ENCODE measurements around the gene TAGLN3.

DNA sequence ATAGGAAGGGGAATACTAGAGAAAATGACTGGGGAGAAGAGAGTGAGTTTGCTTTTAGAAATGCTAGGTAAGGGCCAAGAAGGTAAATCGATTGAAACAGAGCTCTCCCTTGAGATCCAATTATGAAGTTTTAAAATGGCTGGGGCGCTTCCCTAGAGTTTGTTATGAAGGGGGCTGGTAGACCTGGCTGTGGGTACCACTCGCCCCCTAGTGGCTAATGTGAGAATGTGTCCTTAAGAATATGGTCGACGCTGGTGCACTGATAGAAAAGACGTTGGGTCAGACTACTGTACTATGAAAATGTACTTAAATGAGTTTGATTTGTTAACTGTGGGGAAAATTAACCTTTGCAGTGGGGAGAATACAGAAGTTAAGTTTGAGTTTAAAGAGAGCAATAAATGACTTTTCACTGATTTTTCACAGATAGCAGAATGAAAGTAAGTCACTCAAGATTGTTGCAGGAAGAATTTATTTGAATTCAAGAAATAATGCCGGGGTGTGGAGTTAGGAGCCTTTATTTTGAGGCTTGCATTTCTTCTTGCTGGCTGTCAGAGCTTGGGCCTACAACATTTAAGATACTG lies 45.0 kb downstream of the TAGLN3 start:
- TF ChIP-seq, protein P1, sequence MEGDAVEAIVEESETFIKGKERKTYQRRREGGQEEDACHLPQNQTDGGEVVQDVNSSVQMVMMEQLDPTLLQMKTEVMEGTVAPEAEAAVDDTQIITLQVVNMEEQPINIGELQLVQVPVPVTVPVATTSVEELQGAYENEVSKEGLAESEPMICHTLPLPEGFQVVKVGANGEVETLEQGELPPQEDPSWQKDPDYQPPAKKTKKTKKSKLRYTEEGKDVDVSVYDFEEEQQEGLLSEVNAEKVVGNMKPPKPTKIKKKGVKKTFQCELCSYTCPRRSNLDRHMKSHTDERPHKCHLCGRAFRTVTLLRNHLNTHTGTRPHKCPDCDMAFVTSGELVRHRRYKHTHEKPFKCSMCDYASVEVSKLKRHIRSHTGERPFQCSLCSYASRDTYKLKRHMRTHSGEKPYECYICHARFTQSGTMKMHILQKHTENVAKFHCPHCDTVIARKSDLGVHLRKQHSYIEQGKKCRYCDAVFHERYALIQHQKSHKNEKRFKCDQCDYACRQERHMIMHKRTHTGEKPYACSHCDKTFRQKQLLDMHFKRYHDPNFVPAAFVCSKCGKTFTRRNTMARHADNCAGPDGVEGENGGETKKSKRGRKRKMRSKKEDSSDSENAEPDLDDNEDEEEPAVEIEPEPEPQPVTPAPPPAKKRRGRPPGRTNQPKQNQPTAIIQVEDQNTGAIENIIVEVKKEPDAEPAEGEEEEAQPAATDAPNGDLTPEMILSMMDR (IDR thresholded peaks at IDR 0.05): peak; percentile 81 to 97 (median 90)
- no peak for TF ChIP-seq POLR2A (IDR thresholded peaks at IDR 0.05)
